ENCODE measurements around the gene MAGI1.

DNA sequence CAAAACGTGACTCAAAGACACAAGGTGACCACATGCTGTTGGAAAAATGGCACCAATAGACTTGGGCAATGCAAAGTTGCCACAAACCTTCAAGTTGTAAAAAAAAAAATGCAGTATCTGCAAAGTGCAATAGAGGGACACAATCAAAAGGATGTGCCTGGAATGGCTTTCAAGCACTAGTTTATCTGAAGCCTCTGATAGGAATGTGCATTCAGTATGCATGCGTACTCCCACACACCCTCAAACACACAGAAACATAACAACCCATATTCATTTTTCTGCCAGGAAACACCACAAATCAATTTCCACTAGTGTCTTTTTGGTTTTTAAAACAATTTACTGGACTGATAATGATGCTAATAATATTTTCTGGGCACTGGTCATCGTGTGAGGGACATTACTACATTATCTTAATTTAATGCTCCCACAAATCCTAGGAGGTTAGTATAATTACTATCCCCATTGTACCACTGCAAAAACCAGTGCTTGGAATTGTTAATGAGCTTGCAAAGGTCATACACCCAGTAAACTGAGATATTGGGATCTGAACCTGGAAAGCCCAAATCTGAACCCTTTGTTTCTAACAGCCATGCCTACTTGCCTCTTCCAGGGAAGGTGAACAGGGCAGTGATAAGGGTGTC is 298.7 kb downstream of the MAGI1 start:
- TF ChIP-seq, protein P1, sequence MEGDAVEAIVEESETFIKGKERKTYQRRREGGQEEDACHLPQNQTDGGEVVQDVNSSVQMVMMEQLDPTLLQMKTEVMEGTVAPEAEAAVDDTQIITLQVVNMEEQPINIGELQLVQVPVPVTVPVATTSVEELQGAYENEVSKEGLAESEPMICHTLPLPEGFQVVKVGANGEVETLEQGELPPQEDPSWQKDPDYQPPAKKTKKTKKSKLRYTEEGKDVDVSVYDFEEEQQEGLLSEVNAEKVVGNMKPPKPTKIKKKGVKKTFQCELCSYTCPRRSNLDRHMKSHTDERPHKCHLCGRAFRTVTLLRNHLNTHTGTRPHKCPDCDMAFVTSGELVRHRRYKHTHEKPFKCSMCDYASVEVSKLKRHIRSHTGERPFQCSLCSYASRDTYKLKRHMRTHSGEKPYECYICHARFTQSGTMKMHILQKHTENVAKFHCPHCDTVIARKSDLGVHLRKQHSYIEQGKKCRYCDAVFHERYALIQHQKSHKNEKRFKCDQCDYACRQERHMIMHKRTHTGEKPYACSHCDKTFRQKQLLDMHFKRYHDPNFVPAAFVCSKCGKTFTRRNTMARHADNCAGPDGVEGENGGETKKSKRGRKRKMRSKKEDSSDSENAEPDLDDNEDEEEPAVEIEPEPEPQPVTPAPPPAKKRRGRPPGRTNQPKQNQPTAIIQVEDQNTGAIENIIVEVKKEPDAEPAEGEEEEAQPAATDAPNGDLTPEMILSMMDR (IDR thresholded peaks at IDR 0.05 in 2 of 3, conservative IDR thresholded peaks at IDR 0.05 in 1 of 3; ENCODE audit: borderline replicate concordance in 1 of 3, insufficient read depth in 1 of 3, low read depth in 2 of 3, low read length in 2 of 3), result no peak
- no peak for TF ChIP-seq SIN3A (IDR thresholded peaks at IDR 0.05; ENCODE audit: low read depth)
- TF ChIP-seq, protein P2, sequence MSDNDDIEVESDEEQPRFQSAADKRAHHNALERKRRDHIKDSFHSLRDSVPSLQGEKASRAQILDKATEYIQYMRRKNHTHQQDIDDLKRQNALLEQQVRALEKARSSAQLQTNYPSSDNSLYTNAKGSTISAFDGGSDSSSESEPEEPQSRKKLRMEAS (IDR thresholded peaks at IDR 0.05), result no peak
- TF ChIP-seq POLR2A (IDR thresholded peaks at IDR 0.05; ENCODE audit: borderline replicate concordance, extremely low read depth, insufficient read depth, insufficient read length), result no peak
- no peak for TF ChIP-seq EGR1 (IDR thresholded peaks at IDR 0.05; ENCODE audit: low read depth)
- TF ChIP-seq CEBPB (IDR thresholded peaks at IDR 0.05; ENCODE audit: low read depth), result no peak
- TF ChIP-seq EZH2 (IDR thresholded peaks at IDR 0.05), result no peak
- no peak for TF ChIP-seq RAD21 (IDR thresholded peaks at IDR 0.05; ENCODE audit: low read depth)
- TF ChIP-seq YY1 (IDR thresholded peaks at IDR 0.05; ENCODE audit: extremely low read depth, insufficient replicate concordance, low read depth, low read length), result no peak
- no peak for TF ChIP-seq POLR2AphosphoS5 (IDR thresholded peaks at IDR 0.05; ENCODE audit: low read depth, low read length)
- TF ChIP-seq, protein P3, sequence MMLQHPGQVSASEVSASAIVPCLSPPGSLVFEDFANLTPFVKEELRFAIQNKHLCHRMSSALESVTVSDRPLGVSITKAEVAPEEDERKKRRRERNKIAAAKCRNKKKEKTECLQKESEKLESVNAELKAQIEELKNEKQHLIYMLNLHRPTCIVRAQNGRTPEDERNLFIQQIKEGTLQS (IDR thresholded peaks at IDR 0.05), result no peak
- no peak for TF ChIP-seq JUND (IDR thresholded peaks at IDR 0.05)
